ENCODE measurements around the gene ANGPTL1. TPM values are rescaled to one million over a fixed set of nuclear protein-coding genes. Genes with fewer than 3 reads are reported as not detected.
"Not testable (repeated sequence)": the region's sequence is repeated elsewhere in the genome, so short reads cannot be mapped to it uniquely, and the experiment has no call there.

ANGPTL1 gene
- total RNA-seq, 4 donors from 2014 or later = 77.8 to 286 (median 142) TPM

DNA sequence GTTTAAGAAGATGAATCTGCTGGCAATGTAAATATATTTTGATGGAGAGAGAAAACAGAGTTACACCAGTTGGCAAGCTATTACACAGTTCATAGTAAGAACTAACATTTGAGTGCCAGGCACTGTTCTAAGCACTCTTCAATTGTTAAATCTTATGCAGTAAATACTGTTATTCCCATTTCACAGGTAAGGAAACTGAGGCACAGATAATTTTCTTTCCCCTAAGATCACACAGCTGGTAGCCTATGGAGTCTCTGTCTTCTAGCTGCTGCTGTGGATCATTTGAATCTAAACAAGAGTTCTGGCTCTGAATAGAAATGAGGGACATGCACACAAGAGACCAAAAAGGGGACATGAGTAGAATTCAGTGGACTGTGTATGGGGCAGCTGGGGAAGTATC is 8.0 kb downstream of the ANGPTL1 start:
- Histone ChIP-seq H3K36me3 (no peaks in the 10 kb centered on the region), H3K27ac (peak overlapping the region; percentile 81 to 84), H3K4me1 (no peaks in the 10 kb centered on the region), H3K27me3 (no peaks in the 10 kb centered on the region), H3K4me3 (peak overlapping the region in 1 of 2 donors; percentile 27), H3K9me3 (no peaks in the 10 kb centered on the region)
- no peak for DNase-seq
- TF ChIP-seq POLR2A (IDR thresholded peaks at IDR 0.05) = no peak
- no peak for TF ChIP-seq CTCF (IDR thresholded peaks at IDR 0.05)
- intact Hi-C loops (cut with DNase I; ENCODE audit: low total_unique reads) = no loop called here

- Histone ChIP-seq H3K27me3 (no peaks in the 10 kb centered on the region), H3K27ac (no peak overlapping the region), H3K4me1 (no peaks in the 10 kb centered on the region), H3K4me3 (no peak overlapping the region), H3K9me3 (no peaks in the 10 kb centered on the region), H3K36me3 (no peaks in the 10 kb centered on the region)
- DNase-seq = no peak
- intact Hi-C loops (cut with DNase I; ENCODE audit: low total_unique reads) = no loop called here
- TF ChIP-seq CTCF (IDR thresholded peaks at IDR 0.05) (no peak), POLR2A (IDR thresholded peaks at IDR 0.05) (no peak)
Measured at GRCh38 chr1:178862416-178862815, 8.5 kb downstream of the ANGPTL1 start.

GRCh38 chr1:178857126-178857525 is 13.8 kb downstream of the ANGPTL1 start:
- H3K36me3 ChIP-seq = no peaks in the 10 kb centered on the region
- H3K4me1 ChIP-seq = no peaks in the 10 kb centered on the region
- no peak overlapping the region for H3K4me3 ChIP-seq
- no peak overlapping the region for H3K27ac ChIP-seq
- intact Hi-C loops (cut with DNase I; ENCODE audit: low total_unique reads) = no loop called here
- TF ChIP-seq CTCF (IDR thresholded peaks at IDR 0.05) (no peak), POLR2A (IDR thresholded peaks at IDR 0.05) (no peak)
- H3K9me3 ChIP-seq = no peaks in the 10 kb centered on the region
- no peaks in the 10 kb centered on the region for H3K27me3 ChIP-seq
- no peak for DNase-seq

DNA sequence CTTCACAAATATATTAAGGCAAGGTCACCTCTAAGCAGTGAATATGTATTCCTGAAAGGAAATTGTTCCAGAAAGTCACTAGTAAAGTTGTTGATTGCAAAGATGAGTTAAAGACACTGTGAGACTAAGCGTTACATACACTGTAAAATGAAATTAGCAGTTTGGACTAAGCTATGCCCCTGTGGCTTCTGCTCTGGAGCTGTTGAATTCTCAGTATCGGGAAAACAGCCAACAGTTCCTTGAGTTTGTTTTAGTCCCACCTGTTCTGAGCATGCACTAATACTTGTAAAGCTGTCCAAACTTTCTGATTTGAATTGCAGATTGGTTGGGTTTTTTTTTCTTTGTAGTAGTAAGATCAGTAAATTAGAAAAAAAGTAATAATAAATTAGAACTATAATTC is 21.0 kb downstream of the ANGPTL1 start:
- no peak overlapping the region for H3K27ac ChIP-seq

GRCh38 chr1:178847919-178848318 is 23.0 kb downstream of the ANGPTL1 start:
- DNase-seq; H3K27me3 ChIP-seq; H3K4me1 ChIP-seq; H3K36me3 ChIP-seq; H3K4me3 ChIP-seq; intact Hi-C loops (cut with DNase I; ENCODE audit: low total_unique reads); H3K9me3 ChIP-seq: not testable (repeated sequence)
- peak overlapping the region in 1 of 2 donors; percentile 33 for H3K27ac ChIP-seq

More for the DNA sequence above, 21.0 kb downstream of the ANGPTL1 start:
- no peak for DNase-seq
- Histone ChIP-seq H3K4me1 (no peaks in the 10 kb centered on the region), H3K36me3 (no peaks in the 10 kb centered on the region), H3K4me3 (no peak overlapping the region), H3K27me3 (no peaks in the 10 kb centered on the region), H3K9me3 (no peaks in the 10 kb centered on the region)
- TF ChIP-seq CTCF (IDR thresholded peaks at IDR 0.05) (no peak), POLR2A (IDR thresholded peaks at IDR 0.05) (no peak)
- intact Hi-C loops (cut with DNase I; ENCODE audit: low total_unique reads) = no loop called here

GRCh38 chr1:178847396-178847849 is 23.5 kb downstream of the ANGPTL1 start:
- intact Hi-C loops (cut with DNase I; ENCODE audit: low total_unique reads) = no loop called here

More at GRCh38 chr1:178847396-178847849, 23.5 kb downstream of the ANGPTL1 start:
- no peak for DNase-seq
- H3K27ac ChIP-seq = peak overlapping the region in 1 of 2 donors; percentile 33
- no peaks in the 10 kb centered on the region for H3K9me3 ChIP-seq
- no peaks in the 10 kb centered on the region for H3K27me3 ChIP-seq
- no peak overlapping the region for H3K4me3 ChIP-seq
- H3K36me3 ChIP-seq = no peaks in the 10 kb centered on the region
- H3K4me1 ChIP-seq = peaks cover 0 to 4% of the 10 kb centered on the region in 2 donors
- TF ChIP-seq CTCF (IDR thresholded peaks at IDR 0.05) (no peak), POLR2A (IDR thresholded peaks at IDR 0.05) (no peak)
